Stimulated activated CD8-positive, alpha-beta memory T cell treated with anti-CD3 and anti-CD28 coated beads, Interleukin-15, amount 100 ng/mL, for 1 hour (primary cell): ENCODE measurements around the gene ITGB2.

Experiments
- DNase-seq: peaks from one replicate; pipeline ENCODE4 v3.0.0-alpha.2; 2020; ENCODE audit warnings: low read depth

Gene ITGB2

DNA sequence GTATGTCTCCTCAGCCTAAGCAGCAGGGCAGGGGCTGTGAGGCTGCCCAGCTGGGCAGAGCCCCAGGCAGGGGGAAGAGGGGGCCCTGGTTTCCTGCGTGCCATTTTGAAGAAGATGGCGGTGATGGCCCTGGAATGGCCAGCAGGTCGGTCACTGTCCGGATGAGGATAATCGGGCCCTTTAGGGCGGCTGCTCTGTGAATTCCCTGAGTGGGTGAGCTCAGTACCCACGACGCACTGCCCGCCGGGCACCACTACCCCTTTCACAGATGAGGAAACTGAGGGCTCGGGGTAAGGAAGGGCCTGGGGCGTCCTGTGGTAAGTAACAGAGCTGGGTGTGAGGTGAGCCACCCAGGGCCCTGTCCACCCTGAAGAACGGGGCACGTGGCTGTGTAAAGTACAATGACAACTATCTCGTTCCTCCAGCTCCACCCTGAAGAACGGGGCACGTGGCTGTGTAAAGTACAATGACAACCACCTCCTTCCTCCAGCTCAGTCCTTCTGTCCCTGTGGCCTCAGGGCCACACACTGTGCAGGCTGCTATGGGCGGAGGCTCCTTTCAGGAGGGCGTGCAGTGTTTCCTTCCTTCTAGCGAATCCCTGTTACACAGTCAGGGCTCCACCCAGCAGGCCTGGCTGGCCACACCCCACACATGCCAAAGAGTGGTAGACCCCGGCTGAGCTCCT lies 23.2 kb downstream of the ITGB2 start:
- DNase-seq: no peak

DNA sequence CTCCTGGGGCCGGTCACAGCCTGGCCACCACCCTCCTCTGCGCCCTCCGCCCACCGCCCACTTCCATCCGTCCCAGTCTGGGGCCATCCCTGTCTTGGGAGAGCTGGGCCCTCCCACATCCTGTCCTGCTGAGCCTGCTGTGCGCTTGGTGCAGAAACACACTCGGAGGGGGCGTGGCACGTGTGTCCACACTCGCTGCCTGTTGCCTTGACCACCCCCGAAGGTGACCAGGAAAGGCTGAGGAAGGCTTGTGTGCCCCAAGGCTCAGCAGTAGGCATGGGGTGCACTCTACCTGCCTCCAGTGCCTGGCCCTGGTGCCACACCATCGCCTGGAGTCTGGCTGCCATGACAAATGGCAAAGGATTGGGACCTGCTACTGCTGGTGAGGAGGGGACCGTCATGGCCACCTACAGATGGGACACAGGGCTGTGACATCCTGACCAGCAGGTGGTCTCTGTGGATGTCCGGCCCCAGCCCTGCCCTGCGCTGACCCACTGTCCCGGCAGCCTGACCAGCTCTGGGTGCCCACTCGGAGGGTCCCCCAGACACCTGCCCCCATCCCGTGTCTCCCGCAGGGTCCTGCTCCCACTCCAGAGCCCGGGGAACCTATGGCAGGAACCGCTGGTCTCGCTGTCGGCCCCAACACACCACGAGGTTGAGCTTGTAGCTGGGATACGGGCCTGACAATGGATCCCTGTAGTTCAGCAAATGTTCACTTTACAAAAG lies 24.0 kb downstream of the ITGB2 start:
- no peak for DNase-seq

DNA sequence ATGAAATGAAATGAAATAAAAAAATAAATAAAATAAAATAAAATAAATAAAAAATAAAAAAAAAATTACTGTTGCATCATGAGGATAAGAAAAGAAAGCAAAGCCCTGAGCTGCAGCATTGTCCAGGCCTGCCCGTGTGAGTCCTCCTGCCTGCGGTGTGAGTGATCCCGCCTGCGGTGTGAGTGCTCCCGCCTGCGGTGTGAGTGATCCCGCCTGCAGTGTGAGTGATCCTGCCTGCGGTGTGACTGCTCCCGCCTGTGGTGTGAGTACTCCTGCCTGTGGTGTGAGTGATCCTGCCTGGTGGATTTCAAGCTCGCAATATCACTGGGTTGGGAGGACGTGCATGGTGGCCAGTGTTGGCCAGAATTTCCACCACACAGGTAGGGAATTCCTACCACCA lies 24.8 kb downstream of the ITGB2 start:
- no peak for DNase-seq

DNA sequence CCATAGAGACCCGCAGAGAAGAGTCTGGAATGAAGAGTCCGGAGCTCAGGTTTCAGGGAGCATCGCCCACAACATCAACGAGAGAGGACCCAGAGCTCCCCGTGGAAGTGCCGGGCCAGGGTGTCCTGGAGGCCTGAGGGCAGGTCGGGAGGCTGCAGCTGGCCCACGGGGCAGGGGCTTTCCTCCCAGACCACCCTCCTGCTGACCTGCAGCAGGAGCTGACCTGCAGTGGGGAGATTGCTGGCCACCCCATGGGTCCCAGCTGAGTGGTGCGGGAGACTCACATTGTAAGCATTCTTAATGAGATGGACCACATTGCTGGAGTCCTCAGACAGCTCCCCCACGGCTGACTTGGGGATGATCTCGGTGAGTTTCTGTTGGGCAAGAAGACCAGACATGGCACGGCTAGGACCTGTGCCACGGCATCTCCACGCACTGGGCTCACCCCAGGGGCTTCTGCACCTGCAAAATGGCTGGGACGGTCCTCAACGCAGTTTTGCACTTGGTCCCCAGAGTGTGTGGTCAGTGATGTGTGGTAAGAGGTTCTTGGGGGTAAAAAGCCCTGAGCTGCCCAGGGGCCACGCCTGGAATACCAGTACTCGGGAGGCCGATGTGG lies 25.9 kb downstream of the ITGB2 start:
- no peak for DNase-seq

DNA sequence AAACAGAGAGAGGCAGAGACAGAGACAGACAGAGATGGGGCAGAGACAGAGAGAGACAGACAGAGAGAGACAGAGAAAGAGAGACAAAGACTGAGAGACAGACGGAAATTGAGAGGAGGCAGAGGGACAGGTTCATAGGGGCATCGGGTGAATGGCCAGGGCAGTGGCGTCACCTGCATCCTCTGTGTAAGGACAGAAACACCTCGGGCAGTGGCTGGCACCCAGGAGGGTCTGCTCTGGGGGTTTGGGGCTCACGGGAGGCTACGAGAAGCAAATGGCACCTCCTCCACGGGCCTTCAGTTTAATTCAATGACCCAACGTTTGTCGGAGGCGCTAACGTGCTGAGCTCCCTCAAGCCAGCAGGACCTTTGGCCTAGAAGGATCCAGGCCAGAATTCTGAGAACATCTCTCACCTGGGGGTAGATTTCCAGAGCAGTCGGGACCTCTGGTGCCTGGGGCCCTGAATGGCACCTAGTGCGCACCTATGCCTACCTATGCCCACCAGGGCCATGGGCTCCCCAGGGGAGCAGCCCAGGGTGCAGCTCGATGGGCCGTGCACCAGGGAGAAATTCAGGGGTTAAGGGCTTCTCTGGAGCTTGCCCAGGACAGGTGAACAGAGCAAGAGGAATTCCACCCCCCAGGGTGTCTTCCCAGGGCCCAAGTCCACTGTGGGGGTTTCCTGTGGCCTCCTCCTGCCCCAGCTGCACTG lies 26.6 kb downstream of the ITGB2 start:
- no peak for DNase-seq

DNA sequence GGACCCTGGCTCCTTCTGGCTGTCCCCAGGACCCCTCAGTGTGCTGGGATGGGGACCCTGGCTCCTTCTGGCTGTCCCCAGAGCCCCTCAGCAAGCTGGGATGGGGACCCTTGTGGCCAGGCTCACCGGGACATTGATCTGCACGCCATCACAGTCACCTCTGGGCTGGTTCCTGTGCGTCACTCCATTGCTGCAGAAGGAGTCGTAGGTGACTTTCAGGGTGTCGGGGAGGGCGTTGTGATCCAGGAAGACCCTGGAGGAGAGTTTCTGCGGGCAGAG lies 27.5 kb downstream of the ITGB2 start:
- DNase-seq: no peak

DNA sequence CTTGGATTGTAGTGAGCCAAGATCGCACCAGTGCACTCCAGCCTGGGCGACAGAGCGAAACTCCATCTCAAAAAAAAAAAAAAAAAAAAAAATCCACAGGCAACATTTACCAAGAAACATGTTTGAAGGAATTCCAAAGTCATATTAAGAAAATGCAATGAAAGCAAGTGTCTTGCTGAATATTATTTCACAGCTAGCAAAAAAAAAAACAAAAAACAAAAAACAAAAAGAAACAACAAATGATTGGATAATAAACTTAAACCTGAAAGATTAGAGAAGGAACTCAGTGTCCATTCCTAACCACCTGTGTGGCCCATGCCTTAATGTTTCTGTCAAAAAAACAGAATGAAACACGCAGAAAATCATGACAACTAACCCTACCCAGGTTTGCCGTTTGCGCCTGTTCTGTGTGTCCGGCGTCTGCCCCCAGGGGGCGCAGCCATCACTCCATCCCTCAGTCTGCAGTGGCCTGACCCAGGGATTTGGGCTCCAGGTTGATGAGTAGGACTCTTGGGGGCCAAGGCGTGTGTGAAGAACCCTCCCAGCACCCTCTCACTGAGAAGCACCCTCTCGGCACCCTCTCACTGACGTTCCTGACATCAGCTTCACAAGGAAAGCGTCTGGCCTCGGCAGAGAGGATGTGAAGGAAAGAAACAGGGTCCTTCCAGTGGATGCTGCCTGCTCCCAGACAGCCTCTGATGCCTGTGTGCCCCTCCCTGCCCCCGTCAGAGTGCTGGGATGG lies 28.0 kb downstream of the ITGB2 start:
- DNase-seq: peak; percentile 65

DNA sequence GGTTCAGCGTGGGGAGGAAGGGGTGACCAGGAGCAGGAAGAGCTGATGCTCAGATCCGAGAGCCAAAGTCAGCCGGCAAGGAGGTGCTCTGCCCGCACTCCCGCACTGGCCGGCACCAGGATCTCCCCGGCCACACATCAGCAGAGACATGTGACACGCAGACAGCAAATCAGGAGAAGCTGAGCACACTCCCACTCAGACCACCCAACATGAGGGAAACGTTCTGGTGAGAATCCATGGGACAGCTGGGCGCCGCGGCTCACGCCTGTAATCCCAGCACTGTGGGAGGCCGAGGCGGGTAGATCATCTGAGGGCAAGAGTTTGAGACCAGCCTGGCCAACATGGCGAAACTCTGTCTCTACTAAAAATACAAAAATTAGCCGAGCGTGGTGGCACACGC lies 28.6 kb downstream of the ITGB2 start:
- DNase-seq: no peak

DNA sequence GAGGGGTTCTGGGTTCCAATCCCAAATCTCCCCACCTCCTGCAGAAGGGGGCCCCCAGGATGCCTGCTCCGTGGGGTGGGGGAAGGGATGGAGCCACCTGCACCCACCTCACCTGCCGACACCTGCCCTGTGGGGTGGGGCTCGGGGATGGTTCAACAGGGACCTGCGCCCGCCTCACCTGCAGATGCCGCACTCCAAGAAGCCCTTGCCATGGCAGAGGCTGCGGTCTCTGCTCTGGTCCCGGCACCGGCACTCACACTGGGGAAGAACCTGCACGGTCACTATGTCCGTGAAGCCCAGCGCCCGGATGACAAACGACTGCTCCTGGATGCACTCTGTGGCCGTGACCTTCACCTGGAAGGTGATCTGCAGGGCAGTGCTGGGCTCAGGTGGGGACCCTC lies 29.1 kb downstream of the ITGB2 start:
- no peak for DNase-seq

DNA sequence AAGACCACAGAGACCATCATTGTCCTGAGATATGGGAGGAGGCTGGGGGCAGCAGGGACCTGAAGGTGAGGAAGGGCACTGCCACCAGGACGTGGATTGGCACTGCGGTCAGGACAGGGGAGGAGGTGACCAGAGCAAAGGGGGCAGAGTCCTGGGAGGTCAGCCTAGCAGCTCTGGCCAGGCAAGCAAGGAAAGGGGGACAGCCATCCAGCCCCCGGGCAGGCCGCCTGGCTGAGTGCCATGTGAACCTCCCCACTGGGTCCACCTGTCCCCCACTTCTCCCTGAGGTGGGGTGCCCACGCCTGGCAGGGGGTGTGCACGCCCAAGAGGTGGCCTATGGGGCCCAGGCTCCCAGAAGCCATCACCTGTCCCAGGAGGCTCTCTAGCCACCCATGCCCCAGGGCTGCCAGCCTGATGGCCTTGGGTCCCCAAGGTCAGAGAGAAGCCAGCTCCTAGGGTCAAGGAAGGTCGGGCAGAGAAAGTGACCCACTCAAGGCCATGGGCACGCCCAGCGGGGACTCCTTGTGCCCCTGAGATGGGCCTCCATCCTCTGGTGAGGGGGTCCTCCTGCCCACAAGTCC lies 29.6 kb downstream of the ITGB2 start:
- DNase-seq: no peak

DNA sequence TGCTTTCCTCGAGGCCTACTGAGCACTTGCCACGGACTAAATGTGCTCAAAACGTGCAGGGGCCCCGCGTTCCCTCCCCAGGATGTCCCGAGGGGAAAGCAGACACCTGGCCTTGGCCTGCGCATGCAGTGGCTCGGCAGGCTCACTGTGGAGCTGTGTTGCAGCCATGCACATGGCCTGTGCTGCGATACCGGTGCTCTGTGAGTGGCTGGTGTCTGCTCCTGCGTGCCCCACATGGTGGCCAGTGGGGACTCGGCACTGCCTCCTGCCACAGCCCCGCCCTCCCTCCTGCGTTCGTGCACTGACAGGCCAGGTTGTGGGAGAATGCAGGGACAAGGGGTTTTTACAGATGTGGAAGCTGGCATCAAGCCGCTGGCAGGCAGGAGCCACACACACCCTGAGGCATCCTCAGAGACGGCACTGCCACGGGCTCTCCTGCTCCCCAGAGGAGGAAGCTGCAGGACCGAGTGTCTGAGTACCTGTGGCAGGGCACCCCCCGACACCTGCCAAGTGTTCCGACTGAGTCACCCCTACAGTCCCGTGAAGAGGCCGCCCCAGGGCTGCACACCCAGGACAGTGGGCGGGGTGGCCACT lies 30.3 kb downstream of the ITGB2 start:
- DNase-seq: no peak

DNA sequence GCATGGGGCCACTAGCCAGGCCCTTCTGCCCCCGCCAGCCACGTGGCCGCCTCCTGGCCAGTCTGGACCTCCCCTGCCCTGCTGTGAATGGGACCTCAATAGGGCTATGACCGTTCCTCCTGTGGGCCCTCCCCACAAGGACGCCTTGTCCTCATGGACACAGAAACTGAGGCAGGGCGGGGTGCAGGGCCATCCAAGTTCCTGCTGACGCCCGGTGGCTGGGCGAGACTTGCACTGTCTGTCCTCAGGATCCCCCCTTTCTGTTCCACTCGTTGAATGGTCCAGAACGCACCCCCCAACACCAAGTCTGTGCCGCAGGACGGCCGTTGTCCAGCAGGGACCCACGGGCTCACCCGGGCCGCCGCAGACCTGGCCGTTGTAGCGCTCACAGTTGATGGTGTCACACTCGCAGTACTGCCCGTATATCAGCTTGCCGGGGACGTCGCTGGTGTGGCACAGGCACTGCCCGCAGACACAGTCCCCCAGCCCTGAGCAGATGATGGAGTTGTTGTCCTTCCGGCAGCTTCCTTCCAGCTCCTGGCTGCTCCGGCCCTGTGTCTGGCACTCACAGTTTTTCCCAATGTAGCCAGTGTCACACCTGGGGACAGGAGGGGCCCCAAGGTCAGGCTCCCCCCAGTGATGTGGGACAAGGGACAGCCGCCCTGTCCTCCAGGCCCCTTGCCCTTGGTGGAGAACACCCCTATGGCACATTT lies 30.9 kb downstream of the ITGB2 start:
- no peak for DNase-seq

DNA sequence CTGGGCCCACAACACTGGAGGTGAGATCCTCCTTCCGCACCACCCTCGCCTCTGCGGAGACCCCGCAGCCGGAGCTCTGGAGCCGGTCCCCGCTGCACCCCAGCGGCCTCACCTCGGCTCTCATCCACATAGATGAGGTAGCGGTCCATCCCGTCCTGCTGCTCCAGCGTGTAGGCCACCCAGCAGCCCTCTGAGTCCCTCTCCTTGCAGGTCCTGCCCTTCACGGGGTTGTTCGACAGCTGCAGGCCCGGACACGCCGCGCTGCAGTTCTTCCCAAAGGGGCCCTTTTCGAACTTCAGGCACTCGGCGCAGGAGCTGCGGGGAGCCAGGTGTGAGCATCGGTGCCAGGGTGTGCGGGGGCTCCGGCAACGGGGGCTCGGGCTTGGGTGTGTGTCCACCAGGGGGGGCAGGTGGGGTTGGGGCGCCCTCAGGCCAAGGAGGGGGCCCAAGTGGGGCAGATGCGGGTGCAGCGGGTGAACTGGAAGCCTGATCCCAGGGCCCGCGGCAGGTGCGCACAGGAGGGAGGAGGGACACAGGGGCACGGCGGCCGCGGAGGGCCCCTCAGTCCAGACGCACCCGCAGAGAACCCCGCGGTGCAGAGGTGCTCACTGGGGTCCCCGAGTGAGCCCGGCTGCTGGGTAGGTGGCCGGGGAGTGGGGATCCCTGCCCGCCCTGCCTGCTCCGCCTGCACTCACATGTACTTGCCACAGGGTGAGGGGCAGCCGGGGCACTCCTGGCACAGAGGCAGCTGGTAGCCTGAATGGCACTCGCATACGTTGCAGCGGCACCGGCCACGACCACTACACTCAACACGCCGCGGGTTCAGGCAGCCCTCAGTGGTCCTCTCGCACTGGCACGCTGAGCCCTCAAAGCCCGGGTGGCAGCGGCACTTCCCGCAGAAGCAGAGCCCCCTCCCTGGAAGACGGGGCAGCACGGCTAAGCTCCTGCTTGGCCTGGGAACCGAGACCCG lies 31.8 kb downstream of the ITGB2 start:
- DNase-seq: no peak

DNA sequence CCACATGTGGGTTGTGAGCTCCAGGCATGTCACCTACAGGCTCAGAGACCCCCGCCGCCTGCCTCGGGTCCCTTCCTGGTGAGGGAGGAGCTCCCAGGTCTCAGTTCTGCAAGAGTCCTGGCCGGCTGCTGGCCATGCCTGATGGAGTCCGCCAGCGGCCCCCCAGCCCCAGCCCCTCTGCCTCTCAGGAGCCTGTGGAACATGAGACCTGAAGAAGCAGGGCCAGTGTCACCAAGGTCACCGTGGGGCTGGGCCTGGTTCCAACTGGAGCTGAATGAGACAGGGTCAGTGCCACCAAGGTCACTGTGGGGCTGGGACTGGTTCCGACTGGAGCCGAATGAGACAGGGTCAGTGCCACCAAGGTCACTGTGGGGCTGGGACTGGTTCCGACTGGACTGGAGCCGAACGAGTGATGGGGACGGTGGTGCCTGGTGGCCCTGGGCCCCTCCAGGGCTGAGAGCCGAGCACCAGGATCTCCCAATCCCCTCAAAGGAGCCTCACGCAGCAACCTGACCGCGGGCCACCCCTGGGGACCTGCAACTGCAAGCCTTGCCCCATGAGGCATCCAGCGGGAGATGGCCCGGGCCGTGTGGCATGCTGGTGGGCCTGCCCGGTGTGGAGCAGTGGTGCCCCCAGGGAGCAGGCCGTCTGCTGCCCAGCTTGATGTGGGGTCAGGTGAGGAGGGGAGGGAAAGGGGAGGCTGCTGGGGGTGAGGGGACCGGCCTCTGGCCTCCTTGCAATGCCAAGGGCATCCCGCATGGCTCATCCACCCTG lies 32.7 kb downstream of the ITGB2 start:
- no peak for DNase-seq

DNA sequence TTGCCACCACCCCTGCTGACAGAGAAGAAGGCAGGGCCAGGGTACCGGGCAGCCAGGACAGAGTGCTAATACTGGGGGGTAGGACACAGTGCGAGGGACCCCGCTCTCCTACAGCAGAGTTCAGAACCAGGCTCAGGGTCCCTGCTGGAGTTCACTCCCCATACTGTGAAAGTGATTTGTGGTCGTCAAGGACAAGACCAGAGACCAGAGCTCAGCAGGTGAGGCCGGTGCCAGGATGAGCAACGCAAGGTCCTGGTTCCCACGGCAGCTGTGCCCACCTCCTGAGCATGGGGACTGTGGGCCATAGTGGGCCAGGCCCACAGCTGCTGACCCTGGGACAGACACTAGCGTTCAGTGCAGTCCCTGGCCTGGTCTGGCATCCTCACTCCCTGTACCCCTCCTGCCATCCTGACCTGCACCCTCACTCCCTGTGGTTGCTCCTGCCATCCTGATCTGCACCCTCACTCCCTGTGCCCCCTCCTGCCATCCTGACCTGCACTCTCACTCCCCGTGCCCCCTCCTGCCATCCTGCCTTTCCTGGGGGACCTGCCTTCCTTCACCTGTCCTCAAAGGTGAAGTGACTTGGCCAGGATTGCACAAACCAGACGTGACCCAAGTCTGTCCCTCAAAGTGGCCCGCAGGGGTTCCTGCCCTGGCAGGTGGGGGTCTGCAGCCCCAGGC lies 33.4 kb downstream of the ITGB2 start:
- DNase-seq: no peak

DNA sequence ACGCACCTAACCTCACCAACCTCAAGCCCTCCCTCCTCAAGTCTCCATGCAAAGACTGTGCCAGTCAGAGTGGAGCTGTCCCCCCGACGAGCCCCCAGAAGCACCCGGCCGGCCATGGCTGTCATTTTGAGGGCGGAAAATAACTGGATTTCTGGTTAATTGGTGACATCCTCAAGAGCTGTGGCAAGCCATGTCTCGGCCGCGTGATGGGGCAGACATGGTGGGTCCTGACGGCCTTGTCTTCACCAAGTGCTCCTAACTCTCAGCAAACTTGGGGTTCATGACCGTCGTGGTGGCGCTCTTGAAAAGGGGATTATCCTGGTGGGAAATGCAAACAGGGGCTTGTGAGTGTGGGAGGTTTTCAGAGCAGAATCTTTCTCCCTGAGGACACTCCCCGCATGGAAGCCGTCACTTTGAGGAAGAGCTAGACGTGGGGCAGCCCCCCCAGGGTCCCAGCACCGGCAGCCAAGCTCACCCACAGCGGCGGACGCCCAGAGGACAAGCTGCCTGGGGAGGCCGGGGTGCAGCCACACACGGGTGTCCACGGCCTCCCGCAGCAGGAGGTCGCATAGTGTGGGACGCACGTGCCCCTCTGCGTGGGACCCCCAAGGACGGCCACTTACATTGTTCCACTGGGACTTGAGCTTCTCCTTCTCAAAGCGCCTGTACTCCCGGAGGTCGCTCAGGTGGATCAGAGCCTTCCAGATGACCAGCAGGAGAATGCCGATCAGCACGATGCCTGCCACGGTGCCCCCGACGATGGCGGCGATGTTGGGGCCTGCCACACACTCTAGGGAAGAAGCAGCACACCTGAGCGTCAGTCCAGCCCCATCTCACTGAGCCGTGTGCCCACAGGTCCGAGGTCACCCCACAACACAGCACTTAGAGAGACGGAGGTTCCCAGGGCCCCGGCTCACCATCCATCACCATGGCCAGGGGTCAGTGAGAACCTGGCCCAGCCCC lies 34.3 kb downstream of the ITGB2 start:
- DNase-seq: no peak

DNA sequence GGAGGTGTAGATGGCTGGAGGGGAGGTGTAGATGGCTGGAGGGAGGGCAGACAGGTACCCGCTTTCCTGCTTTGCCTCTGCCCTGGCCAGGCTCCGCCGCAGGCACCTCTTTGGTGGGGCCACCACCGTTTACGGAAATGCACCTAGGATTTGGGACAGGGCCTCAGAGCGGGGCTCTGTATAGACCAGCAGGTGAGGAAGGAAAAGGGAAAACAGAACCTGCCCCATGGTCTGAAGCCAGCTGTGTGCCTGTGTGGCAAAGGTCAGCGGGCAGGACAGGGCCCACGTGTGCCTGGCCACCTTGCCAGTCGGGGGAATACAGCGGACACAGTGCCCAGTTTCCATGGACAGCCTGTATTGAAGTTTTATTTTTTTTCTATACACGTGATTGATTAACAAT lies 35.1 kb downstream of the ITGB2 start:
- DNase-seq: no peak
